Heart left ventricle (tissue), 13 donors: ENCODE data around the gene LIN52.

Source experiments
- CTCF ChIP-seq, 12 donors: fragments of 200-600 bp; sonication (generic) in 4 of 12; IDR thresholded peaks; one replicate each; pipeline versions ENCODE4 v1.5.0 to v1.8.0; 2018 to 2022; ENCODE audit warnings: antibody characterized with exemption in 12 of 12, mild to moderate bottlenecking in 5 of 12
- POLR2A ChIP-seq, 2 donors: fragments of 450-650 bp; IDR thresholded peaks; one replicate each; pipeline ENCODE4 v1.6.1; 2017; ENCODE audit warnings: antibody characterized with exemption in 2 of 2, mild to moderate bottlenecking in 2 of 2, moderate library complexity in 2 of 2
- donor health status: ischemic (EF 13 %, LVEDD 7.1; RV severe dilation, severe dysfunction).
- donor health status: DM: no; HTN: yes; CAD: no.
- donor health status: DM: no; HTN: no; CAD: no.
- donor health status: ischemic (EF 25% LVEDD 6.9; RV normal size, moderate dysfunction).
- donor health status: ischemic (EF 25% LVEDD 5.7; RV mildly dilated, moderate dysfunction).
- donor health status: ischemic (EF 35%, LVEDD 5.7; RV mildly dilated, moderate dysfunction).
- donor health status: nonischemic (EF 11% LVEDD 7.7; RV severe dilation, severe dysfunction).
- donor health status: DM: yes; HTN: yes; CAD: no.
- donor health status: PGD.
- donor health status: ischemic (EF 29% LVEDD 5.4; RV normal size, mild dysfunction).
- donor health status: nonischemic (EF 23%, LVEDD 6.1; RV moderate dilation, normal function).

- TF ChIP-seq CTCF (IDR thresholded peaks at IDR 0.05) (no peak), POLR2A (IDR thresholded peaks at IDR 0.05) (no peak)
These were observed 55.7 kb downstream of the LIN52 start for GRCh38 chr14:74140374-74140850.
